Suprapubic skin (tissue), 4 donors: ENCODE measurements around the gene SCYL1.

Experiments used
- POLR2A ChIP-seq, 2 donors: fragments of 450-650 bp; IDR thresholded peaks; one replicate each; pipeline ENCODE4 v1.6.1; 2017; ENCODE audit warnings: antibody characterized with exemption in 2 of 2, mild to moderate bottlenecking in 2 of 2, moderate library complexity in 2 of 2
- POLR2AphosphoS5 ChIP-seq, 3 donors: sonication (generic); formaldehyde crosslinking; IDR thresholded peaks; one replicate each; pipeline ENCODE4 v1.6.1; 2017; ENCODE audit warnings: antibody characterized with exemption in 3 of 3
- TF ChIP-seq, protein P1 (sequence below), 2 donors: fragments of 200-600 bp in 1 of 2; fragments of 450-650 bp in 1 of 2; sonication (generic) in 1 of 2; IDR thresholded peaks; one replicate each; pipeline ENCODE4 v1.5.1; 2016 to 2019; ENCODE audit warnings: antibody characterized with exemption in 2 of 2, mild to moderate bottlenecking in 1 of 2, moderate library complexity in 1 of 2

DNA sequence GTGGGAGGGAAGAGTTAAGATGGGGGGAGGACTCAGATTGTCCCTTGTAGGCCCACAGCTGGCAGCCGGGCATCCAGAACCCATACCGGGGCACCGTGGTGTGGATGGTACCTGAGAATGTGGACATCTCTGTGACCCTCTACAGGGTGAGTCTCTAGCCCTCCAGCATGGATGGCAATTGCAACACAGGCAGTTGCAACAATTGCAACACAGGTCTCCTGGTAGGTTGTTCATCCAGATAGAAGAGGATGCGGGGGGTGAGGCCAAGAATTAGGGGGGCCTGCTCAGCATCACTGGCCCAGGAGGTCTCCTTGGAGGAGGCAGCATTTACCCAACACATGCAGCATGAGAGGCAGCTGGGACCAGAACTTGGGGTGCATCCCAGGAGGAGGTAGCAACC, 54.4 kb downstream of the SCYL1 start:
- TF ChIP-seq POLR2AphosphoS5 (IDR thresholded peaks at IDR 0.05) (no peak), POLR2A (IDR thresholded peaks at IDR 0.05) (no peak)
- TF ChIP-seq, protein P1, sequence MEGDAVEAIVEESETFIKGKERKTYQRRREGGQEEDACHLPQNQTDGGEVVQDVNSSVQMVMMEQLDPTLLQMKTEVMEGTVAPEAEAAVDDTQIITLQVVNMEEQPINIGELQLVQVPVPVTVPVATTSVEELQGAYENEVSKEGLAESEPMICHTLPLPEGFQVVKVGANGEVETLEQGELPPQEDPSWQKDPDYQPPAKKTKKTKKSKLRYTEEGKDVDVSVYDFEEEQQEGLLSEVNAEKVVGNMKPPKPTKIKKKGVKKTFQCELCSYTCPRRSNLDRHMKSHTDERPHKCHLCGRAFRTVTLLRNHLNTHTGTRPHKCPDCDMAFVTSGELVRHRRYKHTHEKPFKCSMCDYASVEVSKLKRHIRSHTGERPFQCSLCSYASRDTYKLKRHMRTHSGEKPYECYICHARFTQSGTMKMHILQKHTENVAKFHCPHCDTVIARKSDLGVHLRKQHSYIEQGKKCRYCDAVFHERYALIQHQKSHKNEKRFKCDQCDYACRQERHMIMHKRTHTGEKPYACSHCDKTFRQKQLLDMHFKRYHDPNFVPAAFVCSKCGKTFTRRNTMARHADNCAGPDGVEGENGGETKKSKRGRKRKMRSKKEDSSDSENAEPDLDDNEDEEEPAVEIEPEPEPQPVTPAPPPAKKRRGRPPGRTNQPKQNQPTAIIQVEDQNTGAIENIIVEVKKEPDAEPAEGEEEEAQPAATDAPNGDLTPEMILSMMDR (IDR thresholded peaks at IDR 0.05) = no peak
